ENCODE results near the gene HECTD3.

The HECTD3 gene

DNA sequence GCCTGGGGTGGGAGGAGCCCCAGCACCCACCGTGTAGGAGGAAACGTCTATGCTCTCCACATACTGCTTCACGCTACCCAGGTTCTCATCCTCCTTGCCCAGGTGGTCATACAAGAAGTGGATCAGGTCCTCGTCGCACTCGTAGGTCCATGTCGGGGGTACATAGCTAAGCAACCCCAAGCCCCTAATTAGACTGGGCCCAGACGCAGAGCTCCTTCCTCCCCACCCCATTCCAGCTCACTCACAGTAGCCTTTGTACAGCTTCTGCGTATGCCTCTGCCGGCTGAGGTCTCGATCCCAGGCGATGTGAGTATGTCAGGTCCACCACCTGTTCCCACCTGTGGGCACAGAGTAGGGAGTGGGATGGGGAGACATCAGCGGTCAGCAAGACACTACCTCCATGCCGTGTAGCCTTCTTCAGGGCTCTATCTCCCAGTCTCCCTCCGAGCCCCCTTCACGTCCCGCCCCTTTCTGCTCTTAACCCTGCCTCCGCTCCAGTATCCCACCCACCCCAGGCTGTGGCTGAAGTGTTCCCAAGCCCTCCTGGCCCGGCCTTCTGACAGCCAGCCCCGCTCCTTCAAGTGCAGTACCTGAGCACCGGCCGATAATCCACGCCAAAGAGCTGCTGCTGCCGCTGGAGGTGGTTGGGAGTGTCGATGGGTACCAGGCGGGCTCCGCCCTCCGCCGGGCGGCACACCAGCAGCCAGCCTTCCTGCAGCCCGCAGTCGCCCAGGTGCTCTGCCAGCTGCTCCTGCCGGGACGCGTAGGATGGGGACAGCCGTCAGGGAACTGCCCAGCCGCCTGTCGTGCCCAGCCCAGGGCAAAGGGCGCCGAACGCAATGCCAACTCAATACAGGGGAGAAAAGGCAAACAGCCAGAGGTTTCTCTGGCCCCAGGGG lies 919 bp downstream of the HECTD3 start:
- DNase-seq (ENCODE audit: low read depth) = no peak
- TF ChIP-seq, protein P1, sequence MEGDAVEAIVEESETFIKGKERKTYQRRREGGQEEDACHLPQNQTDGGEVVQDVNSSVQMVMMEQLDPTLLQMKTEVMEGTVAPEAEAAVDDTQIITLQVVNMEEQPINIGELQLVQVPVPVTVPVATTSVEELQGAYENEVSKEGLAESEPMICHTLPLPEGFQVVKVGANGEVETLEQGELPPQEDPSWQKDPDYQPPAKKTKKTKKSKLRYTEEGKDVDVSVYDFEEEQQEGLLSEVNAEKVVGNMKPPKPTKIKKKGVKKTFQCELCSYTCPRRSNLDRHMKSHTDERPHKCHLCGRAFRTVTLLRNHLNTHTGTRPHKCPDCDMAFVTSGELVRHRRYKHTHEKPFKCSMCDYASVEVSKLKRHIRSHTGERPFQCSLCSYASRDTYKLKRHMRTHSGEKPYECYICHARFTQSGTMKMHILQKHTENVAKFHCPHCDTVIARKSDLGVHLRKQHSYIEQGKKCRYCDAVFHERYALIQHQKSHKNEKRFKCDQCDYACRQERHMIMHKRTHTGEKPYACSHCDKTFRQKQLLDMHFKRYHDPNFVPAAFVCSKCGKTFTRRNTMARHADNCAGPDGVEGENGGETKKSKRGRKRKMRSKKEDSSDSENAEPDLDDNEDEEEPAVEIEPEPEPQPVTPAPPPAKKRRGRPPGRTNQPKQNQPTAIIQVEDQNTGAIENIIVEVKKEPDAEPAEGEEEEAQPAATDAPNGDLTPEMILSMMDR (conservative IDR thresholded peaks at IDR 0.05; ENCODE audit: control insufficient read depth, insufficient read depth, low read depth, low read length) = no peak
- peak overlapping the region; percentile 61 for H3K4me3 ChIP-seq (ENCODE audit: control insufficient read depth, low read depth, low read length)

DNA sequence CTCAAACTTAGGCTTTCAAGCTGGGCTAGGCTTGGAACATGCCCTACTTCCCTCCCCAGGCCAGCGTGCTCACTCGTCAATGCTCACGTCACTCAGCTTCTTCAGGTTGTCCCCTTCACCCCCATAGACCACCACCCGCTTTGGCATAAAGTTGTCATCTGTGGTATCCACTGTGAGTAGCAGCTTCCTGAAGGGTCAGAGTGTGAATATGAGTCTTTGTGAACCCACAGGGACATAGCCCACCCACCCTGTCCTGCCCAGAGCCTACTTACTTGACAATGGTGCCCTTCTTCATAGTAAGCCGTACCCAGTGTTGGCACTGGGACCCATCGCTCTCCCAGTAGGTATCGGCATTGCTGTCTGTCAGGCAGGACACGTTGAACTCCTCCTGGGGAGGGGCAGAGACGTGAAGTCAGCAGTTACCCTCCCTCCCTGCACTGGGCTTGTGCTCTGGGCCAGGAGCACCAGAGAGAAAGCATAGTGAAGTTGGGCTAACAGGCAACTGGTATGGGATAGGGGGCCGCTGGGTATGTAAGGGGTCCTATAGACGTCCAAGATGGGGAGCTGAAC lies 1.7 kb downstream of the HECTD3 start:
- H3K4me3 ChIP-seq (ENCODE audit: control insufficient read depth, low read depth, low read length) = no peak overlapping the region
- DNase-seq (ENCODE audit: low read depth) = no peak
- TF ChIP-seq, protein P1 (conservative IDR thresholded peaks at IDR 0.05; ENCODE audit: control insufficient read depth, insufficient read depth, low read depth, low read length) = no peak

DNA sequence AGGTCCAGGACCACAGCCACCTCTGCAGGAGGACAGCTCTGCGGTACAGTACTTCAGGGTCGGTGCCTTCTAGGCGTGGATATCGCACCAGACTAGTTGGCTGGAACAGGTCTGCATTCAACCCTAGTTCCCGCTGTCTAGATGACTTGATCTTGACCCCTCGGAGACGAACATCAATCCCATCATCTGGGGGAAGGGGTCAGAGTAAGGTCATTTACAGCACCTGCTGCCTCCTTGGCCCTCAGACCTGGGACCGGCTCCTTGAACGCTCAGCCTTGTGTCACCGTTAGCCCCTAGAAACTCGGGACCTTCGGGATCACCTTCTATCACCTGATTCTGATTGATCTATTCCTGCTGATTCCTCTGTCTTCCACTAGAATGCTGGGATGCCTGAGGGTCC lies 2.6 kb downstream of the HECTD3 start:
- no peak overlapping the region for H3K4me3 ChIP-seq (ENCODE audit: control insufficient read depth, low read depth, low read length)
- TF ChIP-seq, protein P1 (conservative IDR thresholded peaks at IDR 0.05; ENCODE audit: control insufficient read depth, insufficient read depth, low read depth, low read length) = no peak
- DNase-seq (ENCODE audit: low read depth) = no peak

DNA sequence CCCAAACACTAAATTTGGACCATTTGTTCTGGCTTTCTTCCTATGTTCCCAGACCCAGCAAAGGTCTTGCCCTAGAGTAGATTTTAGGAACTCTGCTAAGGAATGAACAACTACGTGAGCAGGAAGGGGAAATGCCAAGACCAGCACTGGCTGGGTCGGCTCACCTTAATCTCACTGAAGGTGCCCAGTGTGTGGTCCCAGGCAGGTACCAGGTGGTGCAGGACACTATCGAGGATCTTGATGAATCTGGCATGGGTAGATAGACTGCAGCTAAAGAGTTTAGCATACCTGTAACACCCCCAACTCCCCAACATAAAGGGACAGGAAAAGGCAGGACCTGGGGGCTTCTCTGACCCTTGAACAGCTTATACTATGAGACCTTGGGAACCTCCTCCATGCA lies 3.0 kb downstream of the HECTD3 start:
- TF ChIP-seq, protein P1 (conservative IDR thresholded peaks at IDR 0.05; ENCODE audit: control insufficient read depth, insufficient read depth, low read depth, low read length) = no peak
- DNase-seq (ENCODE audit: low read depth) = no peak
- no peak overlapping the region for H3K4me3 ChIP-seq (ENCODE audit: control insufficient read depth, low read depth, low read length)

DNA sequence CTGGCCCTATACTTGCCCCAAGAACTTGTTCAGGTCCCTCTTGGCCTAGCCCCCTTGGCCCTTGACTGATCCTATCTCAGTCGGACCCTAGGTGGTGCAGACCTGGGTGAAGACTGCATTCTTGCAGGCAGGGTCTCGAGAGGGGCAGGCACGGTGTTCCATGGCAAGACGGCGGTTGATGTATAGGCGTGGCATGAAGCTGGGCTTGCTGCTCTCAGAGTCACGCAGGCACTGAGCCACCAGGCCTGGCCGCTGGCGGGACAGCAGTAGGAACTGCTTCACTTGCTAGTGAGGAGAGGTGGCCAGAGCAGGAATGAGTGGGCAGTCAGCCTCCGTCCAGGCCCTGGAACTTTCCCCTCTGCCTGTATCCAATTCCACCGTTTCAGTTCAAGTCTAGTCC lies 3.8 kb downstream of the HECTD3 start:
- no peak overlapping the region for H3K4me3 ChIP-seq (ENCODE audit: control insufficient read depth, low read depth, low read length)
- DNase-seq (ENCODE audit: low read depth) = no peak
- TF ChIP-seq, protein P1 (conservative IDR thresholded peaks at IDR 0.05; ENCODE audit: control insufficient read depth, insufficient read depth, low read depth, low read length) = no peak

DNA sequence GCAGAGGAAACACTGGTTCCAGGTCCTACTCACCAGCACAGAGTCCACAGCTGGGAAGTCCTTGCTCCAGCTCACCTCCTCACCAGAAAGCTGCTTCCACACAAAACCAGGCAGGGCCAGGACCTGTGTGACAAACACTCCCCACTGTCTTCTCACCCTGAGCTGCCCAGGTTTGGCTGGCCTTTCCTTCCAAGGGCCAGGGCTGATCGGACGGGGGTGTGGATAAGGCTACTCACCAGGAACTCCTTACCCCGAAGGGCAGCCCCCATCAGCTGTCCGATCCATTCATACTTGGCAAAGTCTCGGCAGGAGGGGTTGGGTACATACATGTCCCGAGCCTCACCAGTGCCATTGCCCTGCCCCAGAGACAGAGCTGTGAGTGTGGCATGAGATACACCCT lies 5.4 kb downstream of the HECTD3 start:
- no peak overlapping the region for H3K4me3 ChIP-seq (ENCODE audit: control insufficient read depth, low read depth, low read length)
- TF ChIP-seq, protein P1 (conservative IDR thresholded peaks at IDR 0.05; ENCODE audit: control insufficient read depth, insufficient read depth, low read depth, low read length) = no peak
- DNase-seq (ENCODE audit: low read depth) = no peak
